WTC11 (cell line): ENCODE results near the gene HMCN1. TPM values are rescaled to one million over a fixed set of nuclear protein-coding genes. Genes with fewer than 3 reads are reported as not detected.
"Not testable (repeated sequence)": the region's sequence is repeated elsewhere in the genome, so short reads cannot be mapped to it uniquely, and the experiment has no call there.

Experiments used
- ATAC-seq: fragments of 200-7000 bp; cut with Tn5 transposase; 2 replicates; pipeline ENCODE4 v1.10.0; 2021; ENCODE audit warnings: mild to moderate bottlenecking, moderate library complexity
- CTCF ChIA-PET: fragments of 300-600 bp; sonication (Branson Sonifier 250); formaldehyde crosslinking; loops from one replicate; lab custom pipeline; 2021; ENCODE audit warnings: antibody characterized with exemption; lab: Charles Lee
- POLR2A ChIA-PET: fragments of 350-600 bp; sonication (Branson Sonifier 250); formaldehyde crosslinking; loops from one replicate; lab custom pipeline; 2021; ENCODE audit warnings: antibody characterized with exemption; lab: Charles Lee
- DNase-seq: peaks from one replicate; pipeline ENCODE4 v3.0.0; 2021; ENCODE audit warnings: low spot score
- H3K27ac Mint-ChIP-seq: 2 replicates; pipeline ENCODE4 v1.8.0; 2021; ENCODE audit warnings: mixed read lengths
- H3K27me3 Mint-ChIP-seq: 2 replicates; pipeline ENCODE4 v1.8.0; 2021; ENCODE audit warnings: low read depth, mild to moderate bottlenecking, moderate library complexity, mixed read lengths
- H3K36me3 Mint-ChIP-seq: 2 replicates; pipeline ENCODE4 v1.8.0; 2021; ENCODE audit warnings: mixed read lengths
- H3K4me1 Mint-ChIP-seq: 2 replicates; pipeline ENCODE4 v1.8.0; 2022; ENCODE audit warnings: mixed read lengths
- H3K4me3 Mint-ChIP-seq: 2 replicates; pipeline ENCODE4 v1.8.0; 2021; ENCODE audit warnings: mild to moderate bottlenecking, moderate library complexity, mixed read lengths
- H3K9me3 Mint-ChIP-seq: 2 replicates; pipeline ENCODE4 v1.8.0; 2021; ENCODE audit warnings: mixed read lengths
- ATF6 ChIP-seq: sonication (generic); formaldehyde crosslinking; IDR thresholded peaks from 2 replicates; pipeline ENCODE4 v1.8.1; 2023; ENCODE audit warnings: mild to moderate bottlenecking, missing genetic modification reagents
- E2F4 ChIP-seq: sonication (generic); formaldehyde crosslinking; IDR thresholded peaks from 2 replicates; pipeline ENCODE4 v1.8.1; 2022; ENCODE audit warnings: low read depth, mild to moderate bottlenecking, moderate library complexity, missing genetic modification reagents, borderline replicate concordance
- ELF4 ChIP-seq: sonication (generic); formaldehyde crosslinking; IDR thresholded peaks from 2 replicates; pipeline ENCODE4 v1.8.1; 2022; ENCODE audit warnings: low read depth, mild to moderate bottlenecking, moderate library complexity, missing genetic modification reagents
- ESRRA ChIP-seq: sonication (generic); formaldehyde crosslinking; IDR thresholded peaks from 2 replicates; pipeline ENCODE4 v1.8.1; 2022; ENCODE audit warnings: mild to moderate bottlenecking, missing genetic modification reagents, borderline replicate concordance
- FOXK1 ChIP-seq: sonication (generic); formaldehyde crosslinking; IDR thresholded peaks from 2 replicates; pipeline ENCODE4 v1.8.0; 2022; ENCODE audit warnings: mild to moderate bottlenecking, moderate library complexity, missing genetic modification reagents
- FOXP1 ChIP-seq: sonication (generic); formaldehyde crosslinking; IDR thresholded peaks from 2 replicates; pipeline ENCODE4 v1.8.0; 2022; ENCODE audit warnings: missing genetic modification reagents, mild to moderate bottlenecking, moderate library complexity, borderline replicate concordance
- GABPB1 ChIP-seq: sonication (generic); formaldehyde crosslinking; IDR thresholded peaks from 2 replicates; pipeline ENCODE4 v1.8.1; 2023; ENCODE audit warnings: mild to moderate bottlenecking, missing genetic modification reagents
- MYBL2 ChIP-seq: sonication (generic); formaldehyde crosslinking; IDR thresholded peaks from 2 replicates; pipeline ENCODE4 v1.8.1; 2023; ENCODE audit warnings: mild to moderate bottlenecking, moderate library complexity, missing genetic modification reagents
- NFATC4 ChIP-seq: fragments of 250-450 bp; sonication (Bioruptor Pico); IDR thresholded peaks from 2 replicates; pipeline ENCODE4 v1.9.0; 2021; ENCODE audit warnings: mild to moderate bottlenecking
- NR1H2 ChIP-seq: sonication (generic); formaldehyde crosslinking; IDR thresholded peaks from 2 replicates; pipeline ENCODE4 v1.9.0; 2021; ENCODE audit warnings: mild to moderate bottlenecking, moderate library complexity, missing genetic modification reagents
- PRDM15 ChIP-seq: sonication (generic); formaldehyde crosslinking; IDR thresholded peaks from 2 replicates; pipeline ENCODE4 v1.8.0; 2022; ENCODE audit warnings: missing genetic modification reagents
- PREB ChIP-seq: sonication (generic); formaldehyde crosslinking; IDR thresholded peaks from 2 replicates; pipeline ENCODE4 v1.8.1; 2022; ENCODE audit warnings: mild to moderate bottlenecking, missing genetic modification reagents, moderate library complexity, borderline replicate concordance
- PRRX2 ChIP-seq: fragments of 250-450 bp; sonication (Bioruptor Pico); IDR thresholded peaks from 2 replicates; pipeline ENCODE4 v1.8.0; 2021; ENCODE audit warnings: mild to moderate bottlenecking
- SMAD4 ChIP-seq: sonication (generic); formaldehyde crosslinking; IDR thresholded peaks from 2 replicates; pipeline ENCODE4 v1.8.0; 2022; ENCODE audit warnings: mild to moderate bottlenecking, missing genetic modification reagents
- SP1 ChIP-seq: sonication (generic); formaldehyde crosslinking; conservative IDR thresholded peaks from 2 replicates; pipeline ENCODE4 v1.8.1; 2022; ENCODE audit warnings: missing genetic modification reagents
- TEAD1 ChIP-seq: sonication (generic); formaldehyde crosslinking; IDR thresholded peaks from 2 replicates; pipeline ENCODE4 v1.8.0; 2022; ENCODE audit warnings: mild to moderate bottlenecking, missing genetic modification reagents
- USF1 ChIP-seq: sonication (generic); formaldehyde crosslinking; IDR thresholded peaks from 2 replicates; pipeline ENCODE4 v1.8.0; 2022; ENCODE audit warnings: mild to moderate bottlenecking, missing genetic modification reagents
- ZNF138 ChIP-seq: sonication (generic); formaldehyde crosslinking; conservative IDR thresholded peaks from 2 replicates; pipeline ENCODE4 v1.8.1; 2022; ENCODE audit warnings: mild to moderate bottlenecking, moderate library complexity, missing genetic modification reagents
- ZSCAN18 ChIP-seq: fragments of 250-450 bp; sonication (Bioruptor Pico); IDR thresholded peaks from 2 replicates; pipeline ENCODE4 v2.1.2; 2022; ENCODE audit warnings: mild to moderate bottlenecking, moderate library complexity
- total RNA-seq: library from RNA; stranded (reverse); gene quantifications from 3 replicates; pipeline ENCODE4 v1.2.3, GENCODE V29; 2021

Gene HMCN1
- total RNA-seq, 1 experiment from 2014 or later: 5.6 TPM

- Mint-ChIP-seq H3K4me3 (no peak overlapping the region), H3K36me3 (peaks cover 3% of the 10 kb centered on the region; the same call in 1 of the 2 replicates), H3K4me1 (no peaks in the 10 kb centered on the region), H3K9me3 (peaks cover 4% of the 10 kb centered on the region), H3K27ac (no peak overlapping the region), H3K27me3 (no peaks in the 10 kb centered on the region; the same call in 1 of the 2 replicates)
- TF ChIP-seq PRDM15 (no peak), FOXP1 (CRISPR knock-in tag) (no peak), GABPB1 (no peak), SMAD4 (no peak)
- DNase-seq (no peak), ATAC-seq (peak; percentile 66)
- ChIA-PET CTCF (interaction anchor here (0.6 to 3.1 kb wide), 8 partner anchors 9 to 435 kb away, joined by 3 to 17 read pairs (median 4); no protein-coding TSS in a partner anchor), POLR2A (no interaction called here)
These were observed 421.4 kb downstream of the HMCN1 start for GRCh38 chr1:186155594-186155993.

- POLR2A ChIA-PET, H3K4me3 Mint-ChIP-seq, CTCF ChIA-PET, H3K4me1 Mint-ChIP-seq, ATAC-seq, H3K27ac Mint-ChIP-seq, H3K27me3 Mint-ChIP-seq: not testable (repeated sequence)
- Mint-ChIP-seq H3K36me3 (peaks cover 25% of the 10 kb centered on the region), H3K9me3 (peaks cover 28% of the 10 kb centered on the region)
- DNase-seq: peak; percentile 16
These were observed 428.7 kb downstream of the HMCN1 start for GRCh38 chr1:186162895-186163294.

- TF ChIP-seq ELF4 (no peak), FOXK1 (no peak), ESRRA (no peak), ATF6 (no peak), PREB (CRISPR knock-in tag) (no peak), E2F4 (CRISPR knock-in tag) (no peak), NR1H2 (no peak)
- ATAC-seq: no peak
- DNase-seq: no peak
- H3K36me3 Mint-ChIP-seq: peaks cover 25% of the 10 kb centered on the region
- CTCF ChIA-PET: no interaction called here
- no peaks in the 10 kb centered on the region; the same call in 1 of the 2 replicates for H3K27me3 Mint-ChIP-seq
- no peak overlapping the region for H3K4me3 Mint-ChIP-seq
- no peak overlapping the region for H3K27ac Mint-ChIP-seq
- no peaks in the 10 kb centered on the region for H3K4me1 Mint-ChIP-seq
- peaks cover 28% of the 10 kb centered on the region for H3K9me3 Mint-ChIP-seq
- POLR2A ChIA-PET: no interaction called here
These were observed 430.6 kb downstream of the HMCN1 start for GRCh38 chr1:186164773-186165172.

- no peak overlapping the region for H3K4me3 Mint-ChIP-seq
- TF ChIP-seq NFATC4 (no peak), MYBL2 (no peak), ZSCAN18 (CRISPR knock-in tag) (no peak), USF1 (CRISPR knock-in tag) (no peak), ZNF138 (CRISPR knock-in tag) (no peak), SMAD4 (no peak), SP1 (no peak), PRRX2 (no peak), TEAD1 (CRISPR knock-in tag) (no peak)
- TF ChIP-seq, all 79 proteins: peak for 0
- ChIA-PET POLR2A (no interaction called here), CTCF (no interaction called here)
- no peak for ATAC-seq
- H3K27ac Mint-ChIP-seq: no peak overlapping the region
- peaks cover 25% of the 10 kb centered on the region for H3K36me3 Mint-ChIP-seq
- DNase-seq: no peak
- H3K27me3 Mint-ChIP-seq: no peaks in the 10 kb centered on the region; the same call in 1 of the 2 replicates
- H3K4me1 Mint-ChIP-seq: no peaks in the 10 kb centered on the region
- H3K9me3 Mint-ChIP-seq: peaks cover 27% of the 10 kb centered on the region
These were observed 431.1 kb downstream of the HMCN1 start for GRCh38 chr1:186165303-186165702.
